Retinal pigment epithelial cell (primary cell): ENCODE measurements around the gene ZNF530.

Source experiments
- DNase-seq: peaks from one replicate; pipeline ENCODE4 v3.0.0-alpha.2; 2010; ENCODE audit warnings: low read depth
- H3K4me3 ChIP-seq: 2 replicates; pipeline ENCODE4 v1.5.1; 2011; ENCODE audit warnings: mild to moderate bottlenecking, low read length, control low read depth, moderate library complexity
- TF ChIP-seq, protein P1 (sequence below): conservative IDR thresholded peaks from 2 replicates; pipeline ENCODE4 v1.5.1; 2011; ENCODE audit warnings: low read depth, low read length, control low read depth, inconsistent platforms

ZNF530 gene

GRCh38 chr19:57583104-57583520, 16.6 kb upstream of the ZNF530 start:
- no peak overlapping the region for H3K4me3 ChIP-seq
- no peak for DNase-seq
- TF ChIP-seq, protein P1, sequence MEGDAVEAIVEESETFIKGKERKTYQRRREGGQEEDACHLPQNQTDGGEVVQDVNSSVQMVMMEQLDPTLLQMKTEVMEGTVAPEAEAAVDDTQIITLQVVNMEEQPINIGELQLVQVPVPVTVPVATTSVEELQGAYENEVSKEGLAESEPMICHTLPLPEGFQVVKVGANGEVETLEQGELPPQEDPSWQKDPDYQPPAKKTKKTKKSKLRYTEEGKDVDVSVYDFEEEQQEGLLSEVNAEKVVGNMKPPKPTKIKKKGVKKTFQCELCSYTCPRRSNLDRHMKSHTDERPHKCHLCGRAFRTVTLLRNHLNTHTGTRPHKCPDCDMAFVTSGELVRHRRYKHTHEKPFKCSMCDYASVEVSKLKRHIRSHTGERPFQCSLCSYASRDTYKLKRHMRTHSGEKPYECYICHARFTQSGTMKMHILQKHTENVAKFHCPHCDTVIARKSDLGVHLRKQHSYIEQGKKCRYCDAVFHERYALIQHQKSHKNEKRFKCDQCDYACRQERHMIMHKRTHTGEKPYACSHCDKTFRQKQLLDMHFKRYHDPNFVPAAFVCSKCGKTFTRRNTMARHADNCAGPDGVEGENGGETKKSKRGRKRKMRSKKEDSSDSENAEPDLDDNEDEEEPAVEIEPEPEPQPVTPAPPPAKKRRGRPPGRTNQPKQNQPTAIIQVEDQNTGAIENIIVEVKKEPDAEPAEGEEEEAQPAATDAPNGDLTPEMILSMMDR, result no peak

DNA sequence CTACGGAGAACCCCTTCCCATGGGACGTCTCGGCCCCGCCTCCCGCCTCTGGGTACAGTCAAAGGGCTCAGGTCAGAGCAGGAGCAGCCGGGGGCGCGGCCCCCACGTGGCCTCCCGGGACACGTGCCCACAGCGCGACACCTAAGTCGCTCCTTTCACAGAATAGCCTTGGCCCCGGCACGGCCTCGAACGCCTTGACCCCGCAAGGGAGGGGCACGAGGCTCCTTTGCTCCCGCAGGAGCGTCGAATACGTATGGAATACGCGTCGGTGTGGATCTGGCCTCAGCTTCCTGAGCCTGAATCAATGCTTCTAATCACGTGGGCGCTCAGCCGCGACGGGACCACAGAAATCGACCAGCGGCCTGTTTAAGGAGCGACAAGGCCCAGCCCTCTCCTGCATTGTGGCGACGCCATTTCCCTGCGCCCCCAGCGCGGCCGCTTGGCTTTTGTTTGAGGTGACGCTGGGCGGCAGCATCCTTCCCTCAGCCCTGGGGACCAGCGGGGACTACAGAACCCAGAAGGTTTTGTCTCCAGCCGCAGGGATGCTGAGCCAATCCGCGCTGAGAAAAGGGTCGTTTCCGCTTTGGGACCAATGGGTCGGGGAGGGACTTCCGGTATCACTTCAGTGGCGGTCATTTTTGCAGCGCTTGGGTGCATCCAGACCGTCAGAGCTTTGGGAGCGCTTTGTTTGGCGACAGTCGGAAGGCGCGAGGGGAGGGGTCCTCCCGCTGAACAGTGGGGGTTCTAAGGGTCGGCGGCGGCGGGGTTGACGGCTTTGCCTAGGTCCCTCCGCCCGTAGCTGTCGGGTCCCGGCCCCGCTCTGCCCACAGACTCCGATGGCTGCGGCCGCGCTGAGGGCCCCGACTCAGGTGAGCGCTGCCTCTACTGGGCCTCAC, 15.9 kb upstream of the ZNF530 start, which contains the start of gene ZIK1:
TSS of gene ZIK1 (plus strand) at position 625 of the 896 bp plus-strand sequence. CDS start at position 837, 212 bp downstream.
- TF ChIP-seq, protein P1, result peak; percentile 11
- H3K4me3 ChIP-seq, result peak within 1 kb of the TSS; percentile 65
- DNase-seq, result peak; percentile 74

- TF ChIP-seq, protein P1, result no peak
Observed at GRCh38 chr19:57587529-57587928, 12.2 kb upstream of the ZNF530 start.

GRCh38 chr19:57599377-57599760, 316 bp upstream of the ZNF530 start:
- TF ChIP-seq, protein P1, result no peak
- H3K4me3 ChIP-seq, result peak overlapping the region; percentile 81
- no peak for DNase-seq

More at GRCh38 chr19:57587529-57587928, 12.2 kb upstream of the ZNF530 start:
- DNase-seq, result no peak
- no peak overlapping the region for H3K4me3 ChIP-seq

DNA sequence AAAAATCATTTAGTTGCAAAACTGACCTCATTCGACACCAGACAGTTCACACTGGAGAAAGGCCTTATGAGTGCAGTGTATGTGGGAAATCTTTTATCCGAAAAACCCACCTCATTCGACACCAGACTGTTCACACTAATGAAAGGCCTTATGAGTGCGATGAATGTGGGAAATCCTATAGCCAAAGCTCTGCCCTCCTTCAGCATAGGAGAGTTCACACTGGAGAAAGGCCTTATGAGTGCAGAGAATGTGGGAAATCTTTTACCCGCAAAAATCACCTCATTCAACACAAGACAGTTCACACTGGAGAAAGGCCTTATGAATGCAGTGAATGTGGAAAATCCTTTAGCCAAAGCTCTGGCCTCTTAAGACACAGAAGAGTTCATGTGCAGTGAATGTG, 7.2 kb downstream of the ZNF530 start:
- TF ChIP-seq, protein P1, result no peak

GRCh38 chr19:57611113-57611512, 11.4 kb downstream of the ZNF530 start:
- no peak for DNase-seq
- TF ChIP-seq, protein P1, result no peak
- no peak overlapping the region for H3K4me3 ChIP-seq

More for the DNA sequence above, 7.2 kb downstream of the ZNF530 start:
- no peak for DNase-seq
- H3K4me3 ChIP-seq, result no peak overlapping the region
